Measurements from ENCODE around the gene CPXM2. TPM values are rescaled to one million over a fixed set of nuclear protein-coding genes. Genes with fewer than 3 reads are reported as not detected.
A peak's percentile ranks its signal among the peaks of the same experiment; 100 is the strongest.

The CPXM2 gene
- total RNA-seq, 1 donor from 2014 or later: 3.3 TPM

- ATAC-seq: no peak
Measured at GRCh38 chr10:123796736-123797135, 94.9 kb downstream of the CPXM2 start.

- ATAC-seq: no peak
Measured at GRCh38 chr10:123795846-123796590, 95.6 kb downstream of the CPXM2 start.

GRCh38 chr10:123795196-123795780 lies 96.3 kb downstream of the CPXM2 start:
- ATAC-seq: no peak

- ATAC-seq: no peak
Measured at GRCh38 chr10:123792248-123792978, 99.2 kb downstream of the CPXM2 start.

- ATAC-seq: peak; percentile 59
Measured at GRCh38 chr10:123790132-123790885, 101.3 kb downstream of the CPXM2 start.

- ATAC-seq: no peak
Measured at GRCh38 chr10:123788981-123789380, 102.6 kb downstream of the CPXM2 start.

- no peak for ATAC-seq
Measured at GRCh38 chr10:123787566-123787965, 104.0 kb downstream of the CPXM2 start.

- no peak for ATAC-seq
Measured at GRCh38 chr10:123786896-123787295, 104.7 kb downstream of the CPXM2 start.

GRCh38 chr10:123786306-123786705 lies 105.3 kb downstream of the CPXM2 start:
- no peak for ATAC-seq

GRCh38 chr10:123784646-123785045 lies 107.0 kb downstream of the CPXM2 start:
- no peak for ATAC-seq

- ATAC-seq: no peak
Measured at GRCh38 chr10:123784216-123784615, 107.4 kb downstream of the CPXM2 start.

GRCh38 chr10:123783296-123783695 lies 108.3 kb downstream of the CPXM2 start:
- no peak for ATAC-seq

- ATAC-seq: peak; percentile 70
Measured at GRCh38 chr10:123782549-123782948, 109.1 kb downstream of the CPXM2 start.

- ATAC-seq: peak; percentile 81
Measured at GRCh38 chr10:123781956-123782500, 109.6 kb downstream of the CPXM2 start.

- peak; percentile 4 for ATAC-seq
Measured at GRCh38 chr10:123781324-123781900, 110.2 kb downstream of the CPXM2 start.

- no peak for ATAC-seq
Measured at GRCh38 chr10:123778719-123779517, 112.7 kb downstream of the CPXM2 start.

GRCh38 chr10:123777881-123778280 lies 113.7 kb downstream of the CPXM2 start:
- no peak for ATAC-seq

- ATAC-seq: no peak
Measured at GRCh38 chr10:123774132-123774742, 117.4 kb downstream of the CPXM2 start.

GRCh38 chr10:123772645-123773508 lies 118.7 kb downstream of the CPXM2 start:
- ATAC-seq: no peak

Data from esophagus mucosa (tissue), 1 donor.